Activated CD8-positive, alpha-beta memory T cell treated with anti-CD3 and anti-CD28 coated beads, Interleukin-2, amount 50 U/mL, for 4 hours (primary cell): ENCODE results near the gene CFAP100.

Experiments
- DNase-seq: peaks from one replicate; pipeline ENCODE4 v3.0.0-alpha.2; 2020

The CFAP100 gene

GRCh38 chr3:126424039-126424717 is 29.5 kb downstream of the CFAP100 start:
- DNase-seq: no peak

GRCh38 chr3:126424751-126425150 is 30.0 kb downstream of the CFAP100 start:
- DNase-seq: no peak

- DNase-seq: no peak
These were observed 36.4 kb downstream of the CFAP100 start for GRCh38 chr3:126431103-126431534.

GRCh38 chr3:126432361-126433104 is 37.8 kb downstream of the CFAP100 start:
- DNase-seq: no peak

- DNase-seq: no peak
These were observed 38.4 kb downstream of the CFAP100 start for GRCh38 chr3:126433105-126433430.

- no peak for DNase-seq
These were observed 39.0 kb downstream of the CFAP100 start for GRCh38 chr3:126433496-126434263.

GRCh38 chr3:126434264-126434590 is 39.5 kb downstream of the CFAP100 start:
- no peak for DNase-seq

GRCh38 chr3:126434931-126435411 is 40.3 kb downstream of the CFAP100 start:
- DNase-seq: no peak

- DNase-seq: no peak
These were observed 41.0 kb downstream of the CFAP100 start for GRCh38 chr3:126435456-126436315.

GRCh38 chr3:126436826-126437717 is 42.4 kb downstream of the CFAP100 start:
- no peak for DNase-seq

GRCh38 chr3:126438186-126438585 is 43.5 kb downstream of the CFAP100 start:
- no peak for DNase-seq

- DNase-seq: no peak
These were observed 44.0 kb downstream of the CFAP100 start for GRCh38 chr3:126438746-126439145.

GRCh38 chr3:126439346-126439967 is 44.7 kb downstream of the CFAP100 start:
- no peak for DNase-seq

GRCh38 chr3:126439968-126440708 is 45.4 kb downstream of the CFAP100 start:
- DNase-seq: no peak

- no peak for DNase-seq
These were observed 45.9 kb downstream of the CFAP100 start for GRCh38 chr3:126440709-126440995.

- DNase-seq: no peak
These were observed 46.7 kb downstream of the CFAP100 start for GRCh38 chr3:126441256-126441880.

GRCh38 chr3:126442094-126442855 is 47.6 kb downstream of the CFAP100 start:
- no peak for DNase-seq

- DNase-seq: no peak
These were observed 48.1 kb downstream of the CFAP100 start for GRCh38 chr3:126442856-126443242.

- no peak for DNase-seq
These were observed 50.8 kb downstream of the CFAP100 start for GRCh38 chr3:126445506-126445905.

GRCh38 chr3:126446301-126446700 is 51.6 kb downstream of the CFAP100 start:
- DNase-seq: no peak
